Ascending aorta (tissue), 2 donors: ENCODE measurements around the gene NMNAT2. TPM values are rescaled to one million over a fixed set of nuclear protein-coding genes. Genes with fewer than 3 reads are reported as not detected.

ENCODE experiments used
- DNase-seq, 2 donors: peaks; one replicate each; pipeline ENCODE4 v3.0.0-alpha.2; 2019; ENCODE audit warnings: low spot score in 2 of 2
- H3K27ac ChIP-seq, 2 donors: fragments of 200-600 bp; sonication (generic); one replicate each; pipeline ENCODE4 v1.5.1; 2016 to 2017; ENCODE audit warnings: mild to moderate bottlenecking in 1 of 2
- H3K27me3 ChIP-seq: fragments of 200-600 bp; sonication (generic); one replicate; pipeline ENCODE4 v1.5.1; 2017
- H3K36me3 ChIP-seq, 2 donors: fragments of 200-600 bp; sonication (generic); one replicate each; pipeline ENCODE4 v1.5.1; 2016
- H3K4me1 ChIP-seq, 2 donors: fragments of 200-600 bp; sonication (generic); one replicate each; pipeline ENCODE4 v1.5.1; 2016 to 2017; ENCODE audit warnings: mild to moderate bottlenecking in 1 of 2
- H3K4me3 ChIP-seq, 2 donors: fragments of 200-600 bp; sonication (generic); one replicate each; pipeline ENCODE4 v1.5.1; 2016 to 2017; ENCODE audit warnings: mild to moderate bottlenecking in 1 of 2
- H3K9me3 ChIP-seq, 2 donors: fragments of 200-600 bp; sonication (generic); one replicate each; pipeline ENCODE4 v1.5.1; 2016
- intact Hi-C: fragments of 100-400 bp; cut with DNase I; formaldehyde crosslinking; loops from one replicate; pipeline ENCODE4 v1.15.1; 2023
- total RNA-seq: library from RNA; depleted of rRNA; stranded (reverse); fragments of >200 nt; gene quantifications from one replicate; pipeline ENCODE4 v1.1.0, GENCODE V29; 2016
- TF ChIP-seq, protein P1 (sequence below), 3 experiments: fragments of 200-600 bp in 2 of 3; fragments of 450-650 bp in 1 of 3; sonication (generic) in 2 of 3; IDR thresholded peaks; one replicate each; pipeline ENCODE4 v1.5.1; 2016 to 2019; ENCODE audit warnings: antibody characterized with exemption in 3 of 3, mild to moderate bottlenecking in 1 of 3, moderate library complexity in 1 of 3

NMNAT2 gene
- total RNA-seq, 1 donor from 2014 or later, result 0.53 TPM

DNA sequence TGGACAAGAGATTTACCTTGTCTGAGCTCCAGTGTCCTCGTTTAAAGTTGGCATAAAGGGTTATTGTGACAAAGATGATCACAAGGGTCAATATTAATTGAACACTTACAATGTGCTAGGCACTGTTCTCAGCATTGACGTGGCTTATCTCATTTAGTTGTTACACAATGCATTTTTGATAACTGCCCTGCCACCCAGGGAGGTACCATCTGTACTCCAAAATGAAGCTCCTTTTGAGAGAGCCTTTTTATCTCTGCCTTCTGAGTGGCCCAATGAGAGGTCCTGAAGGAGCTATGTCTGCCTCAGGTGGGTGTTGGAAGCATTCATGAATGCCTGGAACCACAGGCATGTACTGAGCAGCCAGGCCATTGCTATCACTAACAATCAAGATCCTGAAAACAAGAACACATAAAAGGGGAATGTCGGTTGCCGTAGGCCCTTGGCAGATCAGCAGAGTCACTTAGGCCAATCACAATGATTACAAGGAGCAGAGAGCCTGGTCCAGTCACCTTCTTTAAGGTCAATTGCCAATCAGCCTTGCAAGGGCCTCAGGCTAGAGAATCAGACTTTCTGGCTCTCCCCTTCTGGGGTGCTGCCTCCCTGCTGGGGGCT lies 78.5 kb downstream of the NMNAT2 start:
- TF ChIP-seq, protein P1, sequence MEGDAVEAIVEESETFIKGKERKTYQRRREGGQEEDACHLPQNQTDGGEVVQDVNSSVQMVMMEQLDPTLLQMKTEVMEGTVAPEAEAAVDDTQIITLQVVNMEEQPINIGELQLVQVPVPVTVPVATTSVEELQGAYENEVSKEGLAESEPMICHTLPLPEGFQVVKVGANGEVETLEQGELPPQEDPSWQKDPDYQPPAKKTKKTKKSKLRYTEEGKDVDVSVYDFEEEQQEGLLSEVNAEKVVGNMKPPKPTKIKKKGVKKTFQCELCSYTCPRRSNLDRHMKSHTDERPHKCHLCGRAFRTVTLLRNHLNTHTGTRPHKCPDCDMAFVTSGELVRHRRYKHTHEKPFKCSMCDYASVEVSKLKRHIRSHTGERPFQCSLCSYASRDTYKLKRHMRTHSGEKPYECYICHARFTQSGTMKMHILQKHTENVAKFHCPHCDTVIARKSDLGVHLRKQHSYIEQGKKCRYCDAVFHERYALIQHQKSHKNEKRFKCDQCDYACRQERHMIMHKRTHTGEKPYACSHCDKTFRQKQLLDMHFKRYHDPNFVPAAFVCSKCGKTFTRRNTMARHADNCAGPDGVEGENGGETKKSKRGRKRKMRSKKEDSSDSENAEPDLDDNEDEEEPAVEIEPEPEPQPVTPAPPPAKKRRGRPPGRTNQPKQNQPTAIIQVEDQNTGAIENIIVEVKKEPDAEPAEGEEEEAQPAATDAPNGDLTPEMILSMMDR (IDR thresholded peaks at IDR 0.05), result no peak
- Histone ChIP-seq H3K36me3 (no peaks in the 10 kb centered on the region), H3K27ac (no peak overlapping the region), H3K4me3 (no peak overlapping the region), H3K4me1 (no peaks in the 10 kb centered on the region), H3K9me3 (no peaks in the 10 kb centered on the region), H3K27me3 (no peaks in the 10 kb centered on the region)
- no peak for DNase-seq
- intact Hi-C loops, result no loop called here

DNA sequence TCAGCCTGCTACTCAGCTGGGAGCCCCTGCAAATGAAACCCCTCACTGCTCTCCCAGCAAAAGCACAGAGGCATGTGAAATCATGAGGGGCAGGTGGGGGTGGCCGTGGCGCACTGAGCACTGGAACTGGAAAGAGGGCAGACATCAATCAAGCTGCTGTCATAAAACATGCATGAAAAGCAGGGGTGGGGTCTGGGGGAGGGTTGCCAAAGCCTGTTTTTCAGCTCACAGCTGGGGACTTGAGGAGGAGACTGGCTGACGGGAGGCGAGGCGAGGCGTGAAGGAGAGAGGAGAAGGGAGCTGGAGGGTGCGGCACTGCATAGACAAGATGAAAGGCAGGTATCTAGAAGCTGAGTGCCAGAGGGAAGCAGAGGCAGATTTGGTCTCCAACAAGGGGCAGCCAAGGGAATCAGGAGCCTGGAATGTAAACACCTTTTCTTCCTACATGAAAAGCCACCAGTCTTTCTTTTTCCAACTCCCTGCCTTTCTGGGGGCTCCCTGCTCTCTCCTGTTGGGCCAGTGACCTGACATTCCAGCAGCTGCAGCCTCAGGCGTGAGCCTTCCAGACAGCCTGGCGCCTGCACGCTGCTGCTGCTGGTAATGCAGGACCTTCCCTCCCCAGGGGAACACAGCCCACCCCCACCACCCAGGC lies 87.0 kb downstream of the NMNAT2 start:
- TF ChIP-seq, protein P1 (IDR thresholded peaks at IDR 0.05), result no peak
- intact Hi-C loops, result no loop called here
- Histone ChIP-seq H3K9me3 (no peaks in the 10 kb centered on the region), H3K27ac (no peak overlapping the region), H3K4me1 (peaks cover 0 to 14% of the 10 kb centered on the region in 2 donors), H3K4me3 (no peak overlapping the region), H3K27me3 (no peaks in the 10 kb centered on the region), H3K36me3 (no peaks in the 10 kb centered on the region)
- no peak for DNase-seq

DNA sequence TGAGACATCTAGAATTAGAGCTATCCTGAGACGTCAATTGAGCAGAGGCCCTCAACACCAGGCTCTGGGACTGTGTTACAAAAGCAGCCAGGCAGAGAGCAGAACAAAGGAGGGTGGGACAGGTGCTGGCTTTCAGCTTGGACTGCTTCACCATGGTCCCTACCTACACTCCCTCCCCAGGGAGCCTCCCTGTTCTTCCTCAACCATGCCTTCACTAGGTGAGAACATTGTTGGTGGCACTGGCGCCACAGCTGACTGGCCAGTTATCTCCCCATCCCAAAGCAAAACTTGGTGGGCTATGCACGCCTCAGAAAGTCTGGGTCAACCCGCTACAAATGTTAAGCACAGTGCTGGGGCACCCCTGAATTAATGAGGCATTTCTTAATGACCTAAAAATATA lies 87.8 kb downstream of the NMNAT2 start:
- H3K36me3 ChIP-seq, result no peaks in the 10 kb centered on the region
- no peaks in the 10 kb centered on the region for H3K27me3 ChIP-seq
- intact Hi-C loops, result no loop called here
- peaks cover 0 to 14% of the 10 kb centered on the region in 2 donors for H3K4me1 ChIP-seq
- no peak for DNase-seq
- H3K27ac ChIP-seq, result no peak overlapping the region
- no peak overlapping the region for H3K4me3 ChIP-seq
- H3K9me3 ChIP-seq, result no peaks in the 10 kb centered on the region
- TF ChIP-seq, protein P1 (IDR thresholded peaks at IDR 0.05), result no peak

DNA sequence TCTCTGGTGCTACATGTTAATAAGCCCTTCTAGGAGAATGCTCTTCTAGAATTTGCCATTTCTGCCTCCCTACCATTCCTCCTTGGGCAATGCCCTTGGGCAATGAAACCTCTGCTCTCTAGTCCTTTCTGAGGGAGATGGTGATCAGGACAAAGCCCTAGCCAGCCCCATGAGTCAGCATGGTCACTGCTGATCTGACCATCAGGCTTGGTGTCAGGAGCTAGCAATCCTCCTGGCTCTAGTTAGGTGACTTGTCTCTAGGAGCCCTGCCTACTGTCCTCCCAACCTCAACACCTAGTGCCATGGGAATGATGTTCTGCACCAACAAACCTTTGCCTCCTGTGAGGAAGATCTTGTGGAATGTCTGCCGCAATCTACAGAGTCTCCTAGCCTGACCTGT lies 89.8 kb downstream of the NMNAT2 start:
- TF ChIP-seq, protein P1 (IDR thresholded peaks at IDR 0.05), result no peak
- H3K4me3 ChIP-seq, result no peak overlapping the region
- H3K4me1 ChIP-seq, result peaks cover 0 to 14% of the 10 kb centered on the region in 2 donors
- no peaks in the 10 kb centered on the region for H3K27me3 ChIP-seq
- H3K27ac ChIP-seq, result peak overlapping the region; percentile 40 to 66
- DNase-seq, result no peak
- no peaks in the 10 kb centered on the region for H3K9me3 ChIP-seq
- no peaks in the 10 kb centered on the region for H3K36me3 ChIP-seq
- intact Hi-C loops, result no loop called here

DNA sequence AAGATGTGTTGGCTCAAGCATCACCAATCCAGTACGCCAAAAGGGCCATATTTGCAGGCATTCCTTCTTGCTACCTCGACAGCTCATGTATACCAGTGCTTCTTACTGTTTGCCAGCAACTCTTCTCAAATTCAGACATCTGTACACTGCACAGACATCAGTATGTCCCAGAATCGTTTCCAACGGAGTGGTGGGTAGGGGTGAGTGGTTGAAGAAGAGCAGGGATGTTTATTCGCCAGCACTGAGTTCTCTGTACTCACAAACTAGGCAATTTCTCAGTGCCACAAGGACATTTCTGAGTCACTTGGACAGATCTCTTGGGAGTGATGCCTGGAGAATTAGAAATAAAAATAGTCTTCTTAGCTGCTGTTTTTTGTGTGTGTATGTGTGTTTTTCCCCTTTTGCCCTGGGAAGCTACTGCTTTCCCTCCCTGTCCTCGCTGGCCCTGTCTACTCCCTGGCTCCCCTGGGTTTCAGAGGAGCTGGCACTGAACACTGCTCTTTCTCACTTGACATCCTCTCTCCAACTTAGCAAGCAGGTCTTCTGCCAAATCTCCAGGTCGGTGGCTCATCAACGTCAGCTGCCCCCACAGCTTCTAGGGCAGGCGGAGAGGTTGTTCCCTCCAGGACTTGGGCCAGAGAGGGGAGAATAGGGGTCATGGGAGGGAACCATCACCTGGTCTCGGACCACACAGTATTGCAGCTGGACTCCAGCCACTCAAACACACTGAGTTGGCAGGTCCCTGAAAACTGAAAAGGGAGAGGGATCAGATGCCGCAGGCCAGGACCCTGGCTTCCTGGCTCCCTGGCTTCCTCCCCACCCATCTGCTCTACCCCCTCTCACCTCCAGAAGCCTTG lies 90.5 kb downstream of the NMNAT2 start:
- TF ChIP-seq, protein P1 (IDR thresholded peaks at IDR 0.05), result no peak
- Histone ChIP-seq H3K27ac (peak overlapping the region; percentile 40 to 66), H3K36me3 (no peaks in the 10 kb centered on the region), H3K4me3 (peak overlapping the region in 1 of 2 donors; percentile 13), H3K4me1 (peaks cover 0 to 14% of the 10 kb centered on the region in 2 donors), H3K9me3 (no peaks in the 10 kb centered on the region), H3K27me3 (no peaks in the 10 kb centered on the region)
- DNase-seq, result no peak
- intact Hi-C loops, result no loop called here
